Placental pericyte (primary cell): ENCODE data around the gene ZNF254. TPM values are rescaled to one million over a fixed set of nuclear protein-coding genes. Genes with fewer than 3 reads are reported as not detected.

Source experiments
- total RNA-seq: library from RNA; depleted of rRNA; stranded (reverse); fragments of >200 nt; gene quantifications from 2 replicates; pipeline ENCODE4 v1.2.3, GENCODE V29; 2012

The ZNF254 gene
- 6.1 and 13.2 TPM in 2 replicates for total RNA-seq

GRCh38 chr19:24086974-24087595 lies at the start of gene ZNF254:
TSS of gene ZNF254 (plus strand) at chr19:24087187. CDS start at chr19:24087308, 121 bp downstream.

Other genes starting within 250 kb of the ZNF254 start
- 0.66 and 8.9 TPM in 2 replicates for gene ZNF726, start 172.3 kb upstream of the ZNF254 start, total RNA-seq